Mesendoderm (in vitro differentiated cells): ENCODE data around the gene TRAFD1.

ENCODE experiments used
- DNase-seq: peaks from one replicate; pipeline ENCODE4 v3.0.0; 2013
- H2AK5ac ChIP-seq: 2 replicates; pipeline ENCODE4 v1.6.1; 2013; ENCODE audit warnings: low read length, inconsistent platforms
- H2BK120ac ChIP-seq: 2 replicates; pipeline ENCODE4 v1.6.1; 2013; ENCODE audit warnings: low read depth, mild to moderate bottlenecking, low read length, moderate library complexity, mixed read lengths
- H2BK15ac ChIP-seq: replicated peaks from 2 replicates; pipeline ENCODE4 v1.6.1; 2013; ENCODE audit warnings: low read depth, mild to moderate bottlenecking, moderate library complexity
- H2BK5ac ChIP-seq: 2 replicates; pipeline ENCODE4 v1.6.1; 2013; ENCODE audit warnings: low read length, inconsistent platforms
- H3K18ac ChIP-seq: 2 replicates; pipeline ENCODE4 v1.6.1; 2013; ENCODE audit warnings: mild to moderate bottlenecking, low read length, mixed read lengths
- H3K23ac ChIP-seq: one replicate; pipeline ENCODE4 v1.6.1; 2013; ENCODE audit warnings: low read length
- H3K27ac ChIP-seq: 2 replicates; pipeline ENCODE4 v1.5.1; 2013; ENCODE audit warnings: low read depth, mild to moderate bottlenecking, inconsistent platforms, low read length, moderate library complexity
- H3K27me3 ChIP-seq: 2 replicates; pipeline ENCODE4 v1.6.1; 2013; ENCODE audit warnings: low read length, control low read depth, mild to moderate bottlenecking, inconsistent platforms; ENCODE audit not compliant: insufficient read depth, poor library complexity
- H3K36me3 ChIP-seq: 2 replicates; pipeline ENCODE4 v1.6.1; 2013; ENCODE audit warnings: low read length, inconsistent platforms; ENCODE audit not compliant: control insufficient read depth, insufficient read depth
- H3K4ac ChIP-seq: one replicate; pipeline ENCODE4 v1.6.1; 2013; ENCODE audit warnings: low read depth, mild to moderate bottlenecking, low read length, moderate library complexity
- H3K4me1 ChIP-seq: 2 replicates; pipeline ENCODE4 v1.6.1; 2013; ENCODE audit warnings: low read depth, low read length, inconsistent platforms; ENCODE audit not compliant: control insufficient read depth
- H3K4me2 ChIP-seq: 2 replicates; pipeline ENCODE4 v1.6.1; 2013; ENCODE audit warnings: low read length
- H3K4me3 ChIP-seq: 2 replicates; pipeline ENCODE4 v1.5.1; 2013; ENCODE audit warnings: mild to moderate bottlenecking, low read length
- H3K56ac ChIP-seq: one replicate; pipeline ENCODE4 v1.6.1; 2013; ENCODE audit warnings: low read length
- H3K79me1 ChIP-seq: 2 replicates; pipeline ENCODE4 v1.6.1; 2013; ENCODE audit warnings: low read length, inconsistent platforms
- H3K79me2 ChIP-seq: 2 replicates; pipeline ENCODE4 v1.6.1; 2013; ENCODE audit warnings: mild to moderate bottlenecking, low read length; ENCODE audit not compliant: control insufficient read depth, insufficient read depth
- H3K9ac ChIP-seq: 2 replicates; pipeline ENCODE4 v1.6.1; 2013; ENCODE audit warnings: low read length, inconsistent platforms
- H4K5ac ChIP-seq: one replicate; pipeline ENCODE4 v1.6.1; 2013; ENCODE audit warnings: low read length
- H4K8ac ChIP-seq: one replicate; pipeline ENCODE4 v1.6.1; 2013; ENCODE audit warnings: low read depth, mild to moderate bottlenecking, control low read depth, low read length, moderate library complexity
- WGBS: extraction: QIAGEN DNeasy Blood & Tissue Kit; methylation state at CpG from one replicate; pipeline ENCODE4 v1.1.7; 2013; ENCODE audit warnings: low lambda C conversion rate, missing lambda C conversion rate; ENCODE audit not compliant: insufficient coverage; ENCODE audit errors: extremely low coverage; 5-methylcytosine and 5-hydroxymethylcytosine counted together

Gene TRAFD1

DNA sequence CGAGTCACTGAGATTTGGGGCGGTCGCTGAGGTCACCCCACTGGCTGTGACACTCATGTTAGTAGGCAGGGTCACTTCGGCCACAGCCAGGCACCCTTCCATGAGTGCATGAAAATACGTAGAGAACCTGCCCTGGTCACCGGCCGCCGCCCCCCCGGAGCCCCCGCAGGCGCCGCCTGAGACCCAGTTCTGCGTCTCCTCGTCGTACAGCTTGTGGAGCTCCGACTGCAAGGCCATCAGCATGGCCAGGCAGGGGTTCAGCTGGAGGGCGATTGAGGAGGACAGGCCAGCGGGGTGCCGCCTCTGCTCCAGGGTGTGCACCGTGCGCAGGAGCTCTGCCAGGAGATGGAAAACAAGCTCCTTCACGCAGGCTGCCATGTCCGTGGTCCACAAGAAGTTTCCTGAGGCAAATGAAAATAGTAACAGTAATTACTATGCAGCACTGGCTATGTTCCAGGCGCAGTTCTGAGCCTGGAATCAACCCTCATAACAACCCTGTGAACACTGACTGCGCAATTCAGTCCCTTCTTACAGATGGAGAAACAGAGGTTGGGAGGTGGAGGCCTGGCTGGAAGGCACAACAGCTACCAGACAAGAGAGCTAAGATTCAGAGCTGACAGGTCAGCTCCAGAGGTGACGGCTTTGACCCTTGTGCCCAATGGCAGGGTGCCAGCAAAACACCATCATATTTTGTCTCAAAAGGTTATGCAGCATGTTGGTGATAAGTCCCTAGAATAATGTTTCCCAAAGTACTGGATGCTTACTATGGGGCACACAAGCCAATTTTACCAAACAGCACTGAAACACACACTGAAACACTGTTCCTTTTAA is 59.9 kb downstream of the TRAFD1 start:
- no peaks in the 10 kb centered on the region for H3K79me1 ChIP-seq
- no peak overlapping the region for H4K8ac ChIP-seq
- H2BK120ac ChIP-seq = no peak overlapping the region
- H3K36me3 ChIP-seq = peaks cover 3% of the 10 kb centered on the region
- no peak overlapping the region for H3K56ac ChIP-seq
- WGBS = no CpG with 5 or more reads among the region's 26 CpGs
- H2BK15ac ChIP-seq = no peak overlapping the region
- no peak overlapping the region for H3K23ac ChIP-seq
- no peak overlapping the region for H4K5ac ChIP-seq
- no peak overlapping the region for H2AK5ac ChIP-seq
- no peak overlapping the region for H3K18ac ChIP-seq
- DNase-seq = no peak
- no peaks in the 10 kb centered on the region for H3K79me2 ChIP-seq
- no peak overlapping the region for H3K4me2 ChIP-seq
- no peaks in the 10 kb centered on the region for H3K27me3 ChIP-seq
- no peaks in the 10 kb centered on the region for H3K4me1 ChIP-seq
- no peak overlapping the region for H2BK5ac ChIP-seq
- H3K4ac ChIP-seq = no peak overlapping the region
- no peak overlapping the region for H3K27ac ChIP-seq
- H3K9ac ChIP-seq = no peak overlapping the region
- H3K4me3 ChIP-seq = no peak overlapping the region

DNA sequence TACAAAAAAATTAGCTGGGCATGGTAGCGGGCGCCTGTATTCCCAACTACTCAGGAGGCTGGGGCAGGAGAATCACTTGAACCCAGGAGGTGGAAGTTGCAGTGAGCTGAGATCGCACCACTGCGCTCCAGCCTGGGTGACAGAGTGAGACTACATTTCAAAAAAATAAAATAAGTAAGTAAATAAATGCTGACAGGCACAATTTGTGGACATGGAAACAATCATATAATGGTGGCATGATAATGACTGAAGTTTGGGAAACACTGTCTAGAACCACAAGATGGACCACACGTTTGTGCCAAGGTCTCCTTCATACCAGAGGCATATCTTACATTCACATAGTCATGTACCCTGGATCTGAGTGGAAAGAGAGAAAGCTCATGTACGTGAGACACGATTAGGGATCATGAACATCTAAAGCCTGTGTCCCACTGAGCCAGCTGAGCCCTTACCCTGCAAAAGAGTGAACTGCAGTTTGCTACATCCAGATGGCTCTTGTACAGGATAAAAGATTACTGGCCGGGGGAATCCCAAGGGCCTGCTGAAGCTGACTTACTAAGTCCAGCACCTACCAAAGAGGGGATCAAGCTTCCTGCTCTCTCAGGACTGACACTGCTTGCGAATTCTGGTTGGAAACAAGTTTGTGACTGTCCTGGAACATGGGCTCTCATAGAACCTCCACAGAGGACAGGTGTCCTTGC is 62.9 kb downstream of the TRAFD1 start:
- DNase-seq = no peak
- no peak overlapping the region for H3K56ac ChIP-seq
- H4K5ac ChIP-seq = no peak overlapping the region
- no peak overlapping the region for H3K23ac ChIP-seq
- H3K18ac ChIP-seq = no peak overlapping the region
- H2BK15ac ChIP-seq = no peak overlapping the region
- H3K79me1 ChIP-seq = no peaks in the 10 kb centered on the region
- H3K27ac ChIP-seq = no peak overlapping the region
- no peak overlapping the region for H3K9ac ChIP-seq
- no peaks in the 10 kb centered on the region for H3K27me3 ChIP-seq
- no peak overlapping the region for H3K4me3 ChIP-seq
- no peak overlapping the region for H4K8ac ChIP-seq
- no CpG with 5 or more reads among the region's 9 CpGs for WGBS
- no peak overlapping the region for H3K4ac ChIP-seq
- H3K79me2 ChIP-seq = no peaks in the 10 kb centered on the region
- H2BK5ac ChIP-seq = no peak overlapping the region
- peaks cover 9% of the 10 kb centered on the region for H3K4me1 ChIP-seq
- H3K36me3 ChIP-seq = peaks cover 3% of the 10 kb centered on the region
- no peak overlapping the region for H3K4me2 ChIP-seq
- no peak overlapping the region for H2BK120ac ChIP-seq
- no peak overlapping the region for H2AK5ac ChIP-seq

GRCh38 chr12:112190231-112191025 is 65.1 kb downstream of the TRAFD1 start:
- Histone ChIP-seq H3K18ac (no peak overlapping the region), H3K4me3 (no peak overlapping the region), H4K5ac (no peak overlapping the region)

DNA sequence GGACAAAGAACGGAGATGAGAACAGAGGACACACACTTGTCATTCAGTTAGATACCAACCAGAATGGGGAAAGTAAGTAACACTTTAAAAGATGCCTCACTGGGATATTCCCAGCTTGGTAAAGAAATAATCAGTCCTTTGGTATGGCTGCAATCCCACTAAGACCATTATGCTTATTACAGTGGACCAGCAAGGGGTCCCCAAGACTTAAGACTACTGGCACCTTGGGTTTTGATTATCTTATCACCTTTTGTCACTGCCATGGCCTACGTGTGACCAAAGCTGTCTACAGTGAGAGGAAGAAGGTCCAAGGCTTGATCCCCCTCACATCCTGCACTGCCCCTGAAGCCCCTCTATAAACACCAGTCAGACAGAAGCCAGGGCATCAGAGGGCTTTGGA is 65.8 kb downstream of the TRAFD1 start:
- H3K4me3 ChIP-seq = no peak overlapping the region
- no peak overlapping the region for H2BK15ac ChIP-seq
- H3K79me2 ChIP-seq = no peaks in the 10 kb centered on the region
- no peak overlapping the region for H2AK5ac ChIP-seq
- DNase-seq = peak; percentile 91
- no peak overlapping the region for H2BK120ac ChIP-seq
- H3K9ac ChIP-seq = no peak overlapping the region
- H3K56ac ChIP-seq = no peak overlapping the region
- WGBS = no CpG with 5 or more reads among the region's 2 CpGs
- H3K79me1 ChIP-seq = no peaks in the 10 kb centered on the region
- H3K36me3 ChIP-seq = no peaks in the 10 kb centered on the region
- H2BK5ac ChIP-seq = no peak overlapping the region
- peaks cover 9% of the 10 kb centered on the region for H3K4me1 ChIP-seq
- no peak overlapping the region for H3K4ac ChIP-seq
- no peak overlapping the region for H3K18ac ChIP-seq
- H4K5ac ChIP-seq = no peak overlapping the region
- no peak overlapping the region for H3K4me2 ChIP-seq
- H3K27me3 ChIP-seq = no peaks in the 10 kb centered on the region
- H4K8ac ChIP-seq = no peak overlapping the region
- no peak overlapping the region for H3K23ac ChIP-seq
- H3K27ac ChIP-seq = no peak overlapping the region

More at GRCh38 chr12:112190231-112191025, 65.1 kb downstream of the TRAFD1 start:
- Histone ChIP-seq H3K79me1 (no peaks in the 10 kb centered on the region), H3K27me3 (no peaks in the 10 kb centered on the region), H2AK5ac (no peak overlapping the region), H3K4ac (no peak overlapping the region), H2BK15ac (no peak overlapping the region), H3K36me3 (no peaks in the 10 kb centered on the region), H3K79me2 (no peaks in the 10 kb centered on the region), H3K4me1 (peaks cover 9% of the 10 kb centered on the region), H3K4me2 (no peak overlapping the region), H3K56ac (peak overlapping the region; percentile 69), H2BK5ac (peak overlapping the region; percentile 59), H4K8ac (no peak overlapping the region), H2BK120ac (no peak overlapping the region), H3K27ac (no peak overlapping the region), H3K23ac (no peak overlapping the region), H3K9ac (peak overlapping the region; percentile 24)
- DNase-seq = no peak
- WGBS = no CpG with 5 or more reads among the region's 5 CpGs

DNA sequence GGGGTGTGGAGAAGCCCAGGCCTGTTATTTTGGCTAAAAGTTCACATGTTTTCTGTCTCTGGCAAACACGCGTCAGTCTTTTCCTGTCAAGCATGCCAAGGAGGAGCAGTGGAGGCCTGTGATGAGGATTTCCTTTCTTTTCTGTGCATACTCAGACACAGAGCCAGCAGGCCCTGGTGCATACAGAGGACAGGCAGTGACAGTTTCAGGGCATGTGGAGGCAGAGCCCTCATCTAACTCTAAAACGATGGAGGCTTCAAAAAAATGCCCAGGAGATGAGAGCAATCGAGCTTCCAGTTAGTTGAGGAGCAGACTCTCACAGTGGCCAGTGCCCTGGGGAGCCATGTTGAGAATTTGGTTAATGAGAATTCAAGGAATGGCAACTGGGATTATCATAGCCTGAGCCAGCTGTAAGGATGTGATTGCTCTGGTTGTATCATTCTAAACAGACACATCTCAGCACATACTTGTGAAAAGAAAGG is 66.5 kb downstream of the TRAFD1 start:
- Histone ChIP-seq H2BK15ac (no peak overlapping the region), H3K4me2 (no peak overlapping the region), H3K4me1 (peaks cover 9% of the 10 kb centered on the region), H3K23ac (no peak overlapping the region), H3K9ac (peak overlapping the region; percentile 5), H2BK5ac (peak overlapping the region; percentile 65), H4K8ac (no peak overlapping the region), H3K27ac (no peak overlapping the region), H3K18ac (no peak overlapping the region), H2AK5ac (no peak overlapping the region), H3K79me1 (no peaks in the 10 kb centered on the region), H3K4ac (peak overlapping the region; percentile 28), H3K79me2 (no peaks in the 10 kb centered on the region), H3K36me3 (no peaks in the 10 kb centered on the region), H4K5ac (no peak overlapping the region), H2BK120ac (no peak overlapping the region), H3K4me3 (no peak overlapping the region), H3K56ac (peak overlapping the region; percentile 50), H3K27me3 (no peaks in the 10 kb centered on the region)
- DNase-seq = peak; percentile 81
- WGBS = no CpG with 5 or more reads among the region's 4 CpGs
